ENCODE data around the gene LIPC. TPM values are rescaled to one million over a fixed set of nuclear protein-coding genes. Genes with fewer than 3 reads are reported as not detected.

Gene LIPC
- total RNA-seq, 3 donors from 2014 or later (not counting 1 experiment from before 2014, with no cell fraction given), result 5.3 to 7.1 (median 5.3) TPM

DNA sequence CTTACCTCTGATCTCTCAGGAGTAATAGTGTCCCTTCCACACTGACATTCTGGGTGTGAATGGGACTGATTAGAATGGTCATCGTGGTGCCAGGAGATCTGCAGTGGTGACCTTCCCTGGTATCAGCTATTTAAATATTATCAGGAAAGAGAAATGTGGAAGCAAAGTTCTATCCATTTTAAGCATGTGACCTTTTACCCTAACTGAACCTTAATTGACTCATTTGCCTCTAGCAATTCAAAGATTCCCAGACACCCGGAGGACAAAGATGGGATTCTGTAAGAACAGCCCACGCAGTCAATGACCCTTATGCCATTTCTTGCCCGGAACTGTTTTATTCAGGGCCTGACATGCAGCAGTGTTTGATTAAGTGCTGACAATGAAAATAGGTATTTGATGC is 10.3 kb downstream of the LIPC start:
- no peaks in the 10 kb centered on the region for H3K27me3 ChIP-seq (ENCODE audit: control insufficient read depth, insufficient read depth, low read length)
- no peaks in the 10 kb centered on the region for H3K9me3 Mint-ChIP-seq
- H3K36me3 ChIP-seq (ENCODE audit: control insufficient read depth, insufficient read depth, low read length), result no peaks in the 10 kb centered on the region
- ATAC-seq (no peak), DNase-seq (no peak)
- H3K27me3 Mint-ChIP-seq (ENCODE audit: low read depth in 2 of 2), result no peaks in the 10 kb centered on the region
- no peaks in the 10 kb centered on the region for H3K36me3 Mint-ChIP-seq
- no peak for TF ChIP-seq CTCF (IDR thresholded peaks at IDR 0.05)
- peaks cover 45 to 47% of the 10 kb centered on the region in 2 donors for H3K4me1 Mint-ChIP-seq
- no peak overlapping the region for H3K27ac ChIP-seq (ENCODE audit: low read length)
- peaks cover 5% of the 10 kb centered on the region for H3K4me1 ChIP-seq (ENCODE audit: control insufficient read depth, insufficient read depth, low read length)
- H3K9me3 ChIP-seq (ENCODE audit: control insufficient read depth, insufficient read depth, low read length), result no peaks in the 10 kb centered on the region
- H3K4me3 ChIP-seq (ENCODE audit: low read length), result no peak overlapping the region
- intact Hi-C loops (cut with micrococcal nuclease), result no loop called here
- 96% methylated on average over 4 of the region's 4 CpGs for WGBS (ENCODE audit: insufficient coverage)
- H3K27ac Mint-ChIP-seq, result peak overlapping the region in 1 of 2 donors; percentile 10
- H3K4me3 Mint-ChIP-seq, result no peak overlapping the region

GRCh38 chr15:58443308-58443707 is 11.5 kb downstream of the LIPC start:
- peaks cover 55 to 57% of the 10 kb centered on the region in 2 donors for H3K4me1 Mint-ChIP-seq
- Histone ChIP-seq H3K4me1 (ENCODE audit: control insufficient read depth, insufficient read depth, low read length) (peaks cover 5% of the 10 kb centered on the region), H3K9me3 (ENCODE audit: control insufficient read depth, insufficient read depth, low read length) (no peaks in the 10 kb centered on the region), H3K36me3 (ENCODE audit: control insufficient read depth, insufficient read depth, low read length) (no peaks in the 10 kb centered on the region), H3K4me3 (ENCODE audit: low read length) (no peak overlapping the region), H3K27ac (ENCODE audit: low read length) (no peak overlapping the region), H3K27me3 (ENCODE audit: control insufficient read depth, insufficient read depth, low read length) (no peaks in the 10 kb centered on the region)
- no peak for TF ChIP-seq CTCF (IDR thresholded peaks at IDR 0.05)
- H3K9me3 Mint-ChIP-seq, result no peaks in the 10 kb centered on the region
- ATAC-seq (no peak), DNase-seq (no peak)
- no peaks in the 10 kb centered on the region for H3K36me3 Mint-ChIP-seq
- intact Hi-C loops (cut with micrococcal nuclease), result no loop called here
- H3K27ac Mint-ChIP-seq, result peak overlapping the region in 1 of 2 donors; percentile 82
- 93% methylated on average over 4 of the region's 4 CpGs for WGBS (ENCODE audit: insufficient coverage)
- no peaks in the 10 kb centered on the region for H3K27me3 Mint-ChIP-seq (ENCODE audit: low read depth in 2 of 2)
- no peak overlapping the region for H3K4me3 Mint-ChIP-seq

- DNase-seq (no peak), ATAC-seq (no peak)
- Histone ChIP-seq H3K9me3 (ENCODE audit: control insufficient read depth, insufficient read depth, low read length) (no peaks in the 10 kb centered on the region), H3K27me3 (ENCODE audit: control insufficient read depth, insufficient read depth, low read length) (no peaks in the 10 kb centered on the region), H3K4me3 (ENCODE audit: low read length) (no peak overlapping the region), H3K27ac (ENCODE audit: low read length) (no peak overlapping the region), H3K36me3 (ENCODE audit: control insufficient read depth, insufficient read depth, low read length) (no peaks in the 10 kb centered on the region), H3K4me1 (ENCODE audit: control insufficient read depth, insufficient read depth, low read length) (no peaks in the 10 kb centered on the region)
- Mint-ChIP-seq H3K27ac (peak overlapping the region; percentile 74 to 82), H3K36me3 (no peaks in the 10 kb centered on the region), H3K27me3 (ENCODE audit: low read depth in 2 of 2) (no peaks in the 10 kb centered on the region), H3K4me3 (no peak overlapping the region), H3K4me1 (peaks cover 55 to 56% of the 10 kb centered on the region in 2 donors), H3K9me3 (no peaks in the 10 kb centered on the region)
- intact Hi-C loops (cut with micrococcal nuclease), result no loop called here
- no peak for TF ChIP-seq CTCF (IDR thresholded peaks at IDR 0.05)
- 79% methylated on average over 7 of the region's 7 CpGs for WGBS (ENCODE audit: insufficient coverage)
Measured at GRCh38 chr15:58444056-58444455, 12.3 kb downstream of the LIPC start.

- H3K36me3 ChIP-seq (ENCODE audit: control insufficient read depth, insufficient read depth, low read length), result no peaks in the 10 kb centered on the region
- no peaks in the 10 kb centered on the region for H3K4me1 ChIP-seq (ENCODE audit: control insufficient read depth, insufficient read depth, low read length)
- Mint-ChIP-seq H3K27ac (peak overlapping the region; percentile 74 to 82), H3K9me3 (no peaks in the 10 kb centered on the region), H3K4me1 (peaks cover 53 to 55% of the 10 kb centered on the region in 2 donors), H3K36me3 (no peaks in the 10 kb centered on the region), H3K4me3 (no peak overlapping the region), H3K27me3 (ENCODE audit: low read depth in 2 of 2) (no peaks in the 10 kb centered on the region)
- H3K9me3 ChIP-seq (ENCODE audit: control insufficient read depth, insufficient read depth, low read length), result no peaks in the 10 kb centered on the region
- intact Hi-C loops (cut with micrococcal nuclease), result no loop called here
- no peak for DNase-seq
- ATAC-seq, result peak in 1 of 3 donors; percentile 57
- 90% methylated on average over 11 of the region's 11 CpGs for WGBS (ENCODE audit: insufficient coverage)
- no peak overlapping the region for H3K27ac ChIP-seq (ENCODE audit: low read length)
- TF ChIP-seq CTCF (IDR thresholded peaks at IDR 0.05), result no peak
- H3K27me3 ChIP-seq (ENCODE audit: control insufficient read depth, insufficient read depth, low read length), result no peaks in the 10 kb centered on the region
- no peak overlapping the region for H3K4me3 ChIP-seq (ENCODE audit: low read length)
Measured at GRCh38 chr15:58444658-58445332, 13.0 kb downstream of the LIPC start.
